Stimulated activated CD4-positive, alpha-beta T cell treated with anti-CD3 and anti-CD28 coated beads, Interleukin-1b, Interleukin-23, amount 100 ng/mL, for 48 hours (primary cell): Measurements from ENCODE around the gene CDKN1C.
A peak's percentile ranks its signal among the peaks of the same experiment; 100 is the strongest.

ENCODE experiments used
- DNase-seq: peaks from one replicate; pipeline ENCODE4 v3.0.0-alpha.2; 2020

CDKN1C gene

GRCh38 chr11:2867722-2868505 is 17.7 kb downstream of the CDKN1C start:
- DNase-seq = no peak

DNA sequence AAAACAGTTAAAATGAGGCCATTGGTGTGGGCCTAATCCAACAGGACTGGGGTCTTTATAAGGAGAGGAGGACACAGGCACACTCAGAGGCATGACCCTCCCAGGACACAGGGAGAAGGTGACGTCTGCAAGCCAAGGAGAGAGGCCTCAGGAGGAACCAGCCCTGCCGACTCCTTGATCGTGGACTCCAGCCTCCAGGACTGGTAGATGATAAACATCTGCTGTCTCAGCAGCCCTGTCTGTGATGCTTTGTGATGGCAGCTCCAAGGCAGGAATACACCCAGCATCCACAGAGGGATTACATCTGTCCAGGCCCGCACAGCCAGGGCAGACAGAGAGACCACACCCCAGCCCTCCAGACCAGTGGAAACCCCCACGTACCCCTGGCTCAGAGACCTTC is 18.4 kb downstream of the CDKN1C start:
- no peak for DNase-seq

DNA sequence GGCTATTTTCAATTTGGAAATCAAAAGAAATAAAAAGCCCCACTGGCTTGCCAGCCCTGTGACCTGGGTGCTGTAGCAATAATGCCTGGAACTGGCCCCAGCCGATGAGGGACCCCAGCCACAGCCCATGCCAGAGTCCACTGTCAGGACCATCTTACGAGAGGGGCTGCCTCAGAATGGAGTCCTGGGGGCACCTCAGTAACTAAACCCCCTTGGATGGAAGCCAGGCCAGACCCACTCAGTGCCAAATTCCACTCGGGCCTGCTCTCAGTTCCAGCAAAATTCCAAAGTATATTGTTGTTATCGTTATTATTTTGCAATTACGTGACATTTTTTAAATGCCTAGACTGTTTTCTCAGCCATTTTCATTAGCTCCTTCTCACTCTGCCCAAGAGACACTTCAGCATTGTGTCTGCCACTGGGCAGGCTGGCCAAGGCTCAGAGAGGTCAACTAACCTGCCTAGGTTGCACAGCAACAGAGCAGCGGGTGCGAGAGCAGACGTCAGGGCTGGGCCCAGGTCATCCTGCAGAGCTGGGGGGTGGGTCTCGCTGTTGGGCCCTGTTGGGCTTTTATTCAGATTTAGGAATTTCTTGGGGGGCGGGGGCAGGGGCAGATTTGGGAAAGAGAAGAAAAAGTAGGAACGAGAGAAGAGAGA is 19.5 kb downstream of the CDKN1C start:
- DNase-seq = no peak

DNA sequence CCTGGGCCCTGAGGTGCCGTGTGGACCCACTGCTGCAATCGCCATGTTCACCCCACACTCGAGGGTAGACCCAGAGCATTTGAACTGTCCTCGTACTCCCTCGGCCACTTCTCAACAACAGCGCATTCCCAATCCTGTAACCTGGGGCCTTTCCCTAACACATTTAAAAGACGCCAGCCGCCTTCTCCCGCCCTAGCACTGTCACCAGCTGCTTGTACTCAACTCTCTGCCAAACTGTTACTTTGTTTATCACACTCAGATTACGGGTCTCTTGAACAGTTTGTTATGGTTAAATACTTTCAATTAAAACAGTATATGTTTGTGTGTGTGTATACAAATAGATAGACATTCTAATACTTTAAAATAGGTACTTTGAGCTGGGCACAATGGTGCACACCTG is 20.7 kb downstream of the CDKN1C start:
- DNase-seq = no peak

DNA sequence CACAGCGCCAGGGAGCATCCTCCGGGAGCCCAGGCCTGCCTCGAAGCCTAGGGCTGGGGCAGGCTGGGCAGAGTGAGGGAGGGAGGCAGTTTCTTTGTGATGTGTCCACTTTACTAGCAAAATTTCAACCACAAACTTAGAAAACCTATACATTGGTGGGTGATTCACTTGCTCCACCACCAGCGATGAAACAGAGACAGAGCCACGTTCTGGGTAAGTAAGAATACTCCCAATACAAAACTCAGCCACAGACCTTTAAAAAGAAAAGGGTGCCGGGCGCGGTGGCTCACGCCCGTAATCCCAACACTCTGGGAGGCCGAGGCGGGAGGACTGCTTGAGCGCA is 22.3 kb downstream of the CDKN1C start:
- no peak for DNase-seq

- no peak for DNase-seq
These were observed 22.9 kb downstream of the CDKN1C start for GRCh38 chr11:2862395-2863275.

- peak; percentile 37 for DNase-seq
These were observed 24.9 kb downstream of the CDKN1C start for GRCh38 chr11:2860636-2861035.

GRCh38 chr11:2859699-2860037 is 25.9 kb downstream of the CDKN1C start:
- no peak for DNase-seq

DNA sequence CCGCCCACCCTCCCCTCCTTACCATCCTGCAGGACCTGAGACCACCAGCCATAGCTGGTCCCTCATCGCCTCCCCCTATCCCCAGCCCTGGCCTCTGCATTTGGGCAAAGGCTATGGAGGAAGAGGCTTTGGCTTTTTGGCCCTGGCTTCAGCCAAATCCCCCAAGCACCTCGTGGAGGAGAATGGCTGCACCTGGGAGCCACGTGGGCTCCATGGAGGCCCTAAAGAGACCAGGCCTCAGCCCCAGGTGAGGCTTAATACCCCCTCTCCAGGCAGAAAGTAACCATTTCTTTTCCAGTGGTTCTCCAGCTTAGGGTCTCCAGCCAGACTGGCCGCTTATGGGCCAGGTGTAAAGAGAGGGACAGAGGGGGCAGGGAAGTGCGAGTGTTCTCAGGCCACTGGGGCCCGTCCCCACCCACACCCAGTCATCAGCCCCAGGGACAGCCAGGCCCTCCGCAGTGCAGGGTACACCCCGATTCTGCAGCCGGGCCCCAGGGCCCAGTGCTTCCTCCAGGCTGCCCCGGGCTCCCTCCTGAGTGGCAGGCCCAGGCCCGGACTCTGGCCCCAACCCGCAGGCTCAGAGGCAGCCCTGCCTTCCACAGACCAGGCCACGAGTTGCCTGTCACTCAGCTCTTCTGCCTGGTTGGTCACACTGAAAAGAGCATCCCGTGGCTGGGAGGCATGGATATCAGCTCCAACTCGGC is 26.4 kb downstream of the CDKN1C start:
- no peak for DNase-seq

- DNase-seq = no peak
These were observed 27.7 kb downstream of the CDKN1C start for GRCh38 chr11:2857918-2858317.

DNA sequence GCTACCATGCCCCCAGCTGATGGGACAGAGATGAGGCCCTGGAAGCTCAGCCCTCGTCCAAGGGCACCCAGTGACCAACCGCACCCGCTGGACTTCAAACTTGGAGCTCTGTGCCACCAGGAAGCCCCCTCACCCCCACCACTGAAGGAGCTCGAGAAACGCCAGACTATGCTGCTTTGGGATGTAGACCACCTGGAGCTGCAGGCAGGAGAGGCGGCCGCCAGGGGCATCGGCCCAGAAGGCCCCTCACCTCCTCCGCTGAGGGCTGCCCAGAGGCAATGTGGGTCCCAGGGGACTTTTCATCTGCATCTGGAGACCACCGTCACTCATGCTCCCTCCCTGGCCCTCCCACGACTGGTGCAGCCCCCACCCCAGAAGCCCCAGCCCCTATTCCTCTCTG is 28.3 kb downstream of the CDKN1C start:
- no peak for DNase-seq

DNA sequence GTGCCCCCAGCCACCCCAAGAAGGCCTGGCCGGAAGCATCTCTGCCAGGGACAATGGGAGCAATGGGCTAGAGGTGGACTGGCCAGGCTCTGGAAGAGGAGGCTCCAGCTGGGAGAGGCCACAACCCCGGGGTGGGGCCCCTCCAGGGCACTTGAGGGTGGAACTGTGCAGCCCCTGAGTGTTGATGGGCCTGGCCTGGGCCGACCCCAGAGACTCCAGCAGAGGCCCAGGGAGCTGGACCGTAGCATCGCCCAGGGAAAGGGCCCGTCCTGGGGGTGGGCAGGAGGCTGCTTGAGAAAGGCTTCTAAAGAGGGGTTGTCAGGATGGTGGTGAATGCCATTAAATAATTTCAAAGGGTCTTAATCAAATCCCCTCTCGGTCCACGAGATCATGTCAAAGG is 30.4 kb downstream of the CDKN1C start:
- DNase-seq = no peak

DNA sequence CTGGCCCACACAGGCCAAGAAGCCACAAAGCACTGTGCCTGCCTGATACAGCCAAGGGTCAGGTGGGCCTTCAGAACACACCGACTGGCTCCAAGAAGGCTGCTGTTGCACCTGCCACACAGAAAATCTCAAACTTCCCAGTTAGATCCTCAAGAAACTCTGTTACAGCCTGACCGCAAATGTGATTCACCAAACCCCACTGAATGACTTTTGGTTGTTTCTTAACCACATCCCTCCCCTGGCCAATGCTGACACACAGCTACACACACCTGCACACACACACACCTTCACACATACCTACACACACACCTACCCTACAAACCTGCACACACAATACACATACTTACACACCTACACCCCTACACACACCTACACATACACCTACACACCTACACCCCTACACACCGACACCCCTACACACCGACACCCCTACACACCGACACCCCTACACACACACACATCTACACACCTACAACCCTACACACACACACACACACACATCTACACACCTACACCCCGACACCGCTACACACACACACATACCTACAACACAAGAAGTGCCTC is 31.5 kb downstream of the CDKN1C start:
- DNase-seq = no peak

GRCh38 chr11:2853401-2853800 is 32.2 kb downstream of the CDKN1C start:
- no peak for DNase-seq

- DNase-seq = no peak
These were observed 35.4 kb downstream of the CDKN1C start for GRCh38 chr11:2849994-2850770.

DNA sequence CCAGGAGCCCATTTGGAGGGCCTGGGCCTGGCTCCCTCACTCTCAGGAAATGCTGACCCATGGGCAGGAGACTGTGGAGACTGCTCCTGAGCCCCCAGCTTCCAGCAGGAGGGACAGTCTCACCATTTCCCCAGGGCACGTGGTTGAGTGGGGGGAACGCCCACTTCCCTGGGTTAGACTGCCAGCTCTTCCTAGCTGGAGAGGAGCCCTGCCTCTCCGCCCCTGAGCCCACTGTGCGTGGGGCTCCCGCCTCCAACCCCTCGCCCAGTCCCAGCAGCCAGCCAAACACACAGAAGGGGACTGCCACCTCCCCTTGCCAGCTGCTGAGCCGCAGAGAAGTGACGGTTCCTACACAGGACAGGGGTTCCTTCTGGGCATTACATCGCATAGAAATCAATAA is 37.1 kb downstream of the CDKN1C start:
- DNase-seq = no peak

GRCh38 chr11:2847561-2847960 is 38.0 kb downstream of the CDKN1C start:
- no peak for DNase-seq

GRCh38 chr11:2846470-2846869 is 39.1 kb downstream of the CDKN1C start:
- no peak for DNase-seq

- DNase-seq = no peak
These were observed 39.5 kb downstream of the CDKN1C start for GRCh38 chr11:2846056-2846455.

DNA sequence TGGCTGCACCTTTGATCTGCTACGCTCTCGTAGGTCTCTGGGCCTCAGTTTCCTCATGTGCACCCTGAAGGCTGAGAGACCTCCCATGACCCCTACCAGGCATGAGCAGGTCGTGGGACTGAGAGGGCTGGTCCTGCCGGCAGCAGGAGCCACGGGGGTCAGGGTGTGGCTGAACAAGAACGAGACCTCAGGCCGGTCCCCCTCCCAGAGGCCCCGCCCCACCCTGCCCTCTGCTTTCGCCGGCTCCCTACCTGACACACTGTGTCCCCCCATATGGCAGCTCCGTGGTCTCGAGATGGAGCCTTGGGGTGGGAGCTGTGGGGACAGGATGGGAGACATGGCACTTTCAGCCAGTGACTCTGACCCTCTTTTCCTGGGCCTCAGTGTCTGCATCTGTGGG is 40.6 kb downstream of the CDKN1C start:
- no peak for DNase-seq

- DNase-seq = no peak
These were observed 41.3 kb downstream of the CDKN1C start for GRCh38 chr11:2844116-2844842.
